ENCODE data around the gene GP5.

GP5 gene

GRCh38 chr3:194348354-194348753 lies 50.7 kb downstream of the GP5 start:
- DNase-seq (ENCODE audit: low read depth in 2 of 2): no peak

GRCh38 chr3:194346621-194347020 lies 52.4 kb downstream of the GP5 start:
- no peak for DNase-seq (ENCODE audit: low read depth in 2 of 2)

GRCh38 chr3:194346035-194346434 lies 53.0 kb downstream of the GP5 start:
- no peak for DNase-seq (ENCODE audit: low read depth in 2 of 2)
